Activated CD4-positive, alpha-beta T cell treated with anti-CD3 and anti-CD28 coated beads for 1 hour (primary cell): ENCODE results near the gene TCF7L2.
"Not testable (repeated sequence)": the region's sequence is repeated elsewhere in the genome, so short reads cannot be mapped to it uniquely, and the experiment has no call there.

Source experiments
- DNase-seq: peaks from one replicate; pipeline ENCODE4 v3.0.0-alpha.2; 2020

TCF7L2 gene

GRCh38 chr10:113047963-113048781 lies 98.1 kb downstream of the TCF7L2 start:
- DNase-seq = no peak

- no peak for DNase-seq
Measured at GRCh38 chr10:113049881-113050280, 99.8 kb downstream of the TCF7L2 start.

GRCh38 chr10:113052076-113052830 lies 102.2 kb downstream of the TCF7L2 start:
- DNase-seq = no peak

GRCh38 chr10:113053091-113053490 lies 103.0 kb downstream of the TCF7L2 start:
- no peak for DNase-seq

- DNase-seq = no peak
Measured at GRCh38 chr10:113053881-113054280, 103.8 kb downstream of the TCF7L2 start.

- no peak for DNase-seq
Measured at GRCh38 chr10:113055458-113055857, 105.4 kb downstream of the TCF7L2 start.

- DNase-seq = no peak
Measured at GRCh38 chr10:113056030-113056429, 106.0 kb downstream of the TCF7L2 start.

GRCh38 chr10:113056441-113057021 lies 106.5 kb downstream of the TCF7L2 start:
- no peak for DNase-seq

GRCh38 chr10:113057948-113058522 lies 108.0 kb downstream of the TCF7L2 start:
- no peak for DNase-seq

- DNase-seq = no peak
Measured at GRCh38 chr10:113058523-113059370, 108.7 kb downstream of the TCF7L2 start.

GRCh38 chr10:113059371-113059780 lies 109.3 kb downstream of the TCF7L2 start:
- DNase-seq = no peak

GRCh38 chr10:113060201-113061053 lies 110.4 kb downstream of the TCF7L2 start:
- DNase-seq = no peak

GRCh38 chr10:113061054-113061430 lies 111.0 kb downstream of the TCF7L2 start:
- DNase-seq = no peak

GRCh38 chr10:113061557-113061956 lies 111.5 kb downstream of the TCF7L2 start:
- no peak for DNase-seq

- DNase-seq = no peak
Measured at GRCh38 chr10:113063043-113063967, 113.3 kb downstream of the TCF7L2 start.

- no peak for DNase-seq
Measured at GRCh38 chr10:113064039-113064438, 114.0 kb downstream of the TCF7L2 start.

- not testable (repeated sequence) for DNase-seq
Measured at GRCh38 chr10:113066120-113066519, 116.1 kb downstream of the TCF7L2 start.

- DNase-seq = no peak
Measured at GRCh38 chr10:113066561-113067312, 116.7 kb downstream of the TCF7L2 start.

- no peak for DNase-seq
Measured at GRCh38 chr10:113067501-113067900, 117.5 kb downstream of the TCF7L2 start.
